ENCODE results near the gene KIT.
A peak's percentile ranks its signal among the peaks of the same experiment; 100 is the strongest.

The KIT gene

DNA sequence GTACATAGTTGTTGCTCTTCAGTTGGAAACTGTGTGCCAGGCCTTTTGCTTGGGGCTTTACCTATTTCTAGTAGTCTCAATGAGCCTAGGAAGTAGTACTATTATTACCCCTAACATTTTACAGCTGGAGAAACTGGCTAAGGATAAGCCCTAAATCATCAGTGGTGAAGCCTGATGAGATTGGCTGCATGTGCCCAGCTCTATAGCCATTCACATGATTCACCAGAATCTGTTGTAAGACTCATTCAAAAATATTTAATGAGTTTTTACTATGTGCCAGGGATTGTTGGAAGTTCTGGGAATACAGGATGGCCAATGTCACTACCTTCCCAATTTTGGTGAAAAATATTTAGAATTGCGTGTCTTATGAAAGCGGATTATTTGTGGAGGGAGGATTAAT, 2.8 kb downstream of the KIT start:
- WGBS: 98% methylated on average over 2 of the region's 2 CpGs
- Histone ChIP-seq H3K4me1 (ENCODE audit: insufficient read depth, low read length) (peaks cover 25% of the 10 kb centered on the region), H3K27me3 (ENCODE audit: insufficient read depth, low read length) (peaks cover 59% of the 10 kb centered on the region), H3K36me3 (ENCODE audit: insufficient read depth, low read length) (no peaks in the 10 kb centered on the region), H3K4me3 (ENCODE audit: low read length) (no peak overlapping the region), H3K9ac (ENCODE audit: low read depth, low read length) (no peak overlapping the region), H3K9me3 (ENCODE audit: insufficient read depth, low read depth, low read length) (no peaks in the 10 kb centered on the region), H3K27ac (ENCODE audit: low read depth, low read length) (no peak overlapping the region)

DNA sequence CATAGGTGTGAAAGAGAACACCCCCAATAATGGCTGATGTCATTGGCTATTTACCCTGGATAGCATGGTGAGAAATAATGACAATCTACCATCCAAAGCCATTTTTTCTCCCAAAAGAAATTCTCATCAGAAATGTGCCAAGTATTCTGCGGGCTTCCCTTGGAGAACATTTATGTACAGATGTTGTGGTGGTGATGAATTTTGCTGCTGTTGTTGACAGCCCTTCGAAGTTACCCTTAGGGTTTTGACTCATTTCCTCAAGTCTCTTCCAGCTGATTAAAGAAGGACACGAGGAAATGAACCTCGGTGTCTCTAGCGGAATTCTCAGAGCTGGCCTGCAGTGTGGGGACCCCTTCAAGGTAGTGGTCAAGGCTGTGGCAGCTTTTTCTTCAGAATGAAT, 3.4 kb downstream of the KIT start:
- Histone ChIP-seq H3K4me3 (ENCODE audit: low read length) (no peak overlapping the region), H3K36me3 (ENCODE audit: insufficient read depth, low read length) (no peaks in the 10 kb centered on the region), H3K27ac (ENCODE audit: low read depth, low read length) (no peak overlapping the region), H3K4me1 (ENCODE audit: insufficient read depth, low read length) (peaks cover 25% of the 10 kb centered on the region), H3K9ac (ENCODE audit: low read depth, low read length) (no peak overlapping the region), H3K9me3 (ENCODE audit: insufficient read depth, low read depth, low read length) (no peaks in the 10 kb centered on the region), H3K27me3 (ENCODE audit: insufficient read depth, low read length) (peaks cover 53% of the 10 kb centered on the region)
- WGBS: 85% methylated on average over 5 of the region's 5 CpGs

DNA sequence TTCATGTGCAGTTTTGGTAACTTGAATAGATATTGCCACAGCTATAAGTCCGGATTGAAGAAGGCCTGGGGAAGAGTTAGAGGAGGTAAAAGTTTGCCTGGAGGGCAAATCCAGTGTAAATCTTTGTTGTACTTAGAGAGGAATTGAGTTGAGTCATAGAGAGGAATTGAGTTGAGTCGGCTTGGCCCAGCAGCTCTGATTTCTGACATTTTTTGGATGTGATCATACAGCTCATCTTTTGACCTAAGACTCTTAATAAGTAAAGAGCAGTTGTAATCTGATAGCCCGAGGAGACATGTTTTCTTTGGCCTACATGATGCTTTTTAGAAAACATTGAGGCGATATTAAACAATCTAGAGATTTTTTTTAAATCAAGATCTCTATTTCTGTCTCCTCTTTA, 3.9 kb downstream of the KIT start:
- WGBS: 85% methylated on average over 4 of the region's 4 CpGs
- Histone ChIP-seq H3K9ac (ENCODE audit: low read depth, low read length) (no peak overlapping the region), H3K4me1 (ENCODE audit: insufficient read depth, low read length) (peaks cover 25% of the 10 kb centered on the region), H3K27me3 (ENCODE audit: insufficient read depth, low read length) (peaks cover 48% of the 10 kb centered on the region), H3K9me3 (ENCODE audit: insufficient read depth, low read depth, low read length) (no peaks in the 10 kb centered on the region), H3K4me3 (ENCODE audit: low read length) (no peak overlapping the region), H3K36me3 (ENCODE audit: insufficient read depth, low read length) (no peaks in the 10 kb centered on the region), H3K27ac (ENCODE audit: low read depth, low read length) (no peak overlapping the region)

DNA sequence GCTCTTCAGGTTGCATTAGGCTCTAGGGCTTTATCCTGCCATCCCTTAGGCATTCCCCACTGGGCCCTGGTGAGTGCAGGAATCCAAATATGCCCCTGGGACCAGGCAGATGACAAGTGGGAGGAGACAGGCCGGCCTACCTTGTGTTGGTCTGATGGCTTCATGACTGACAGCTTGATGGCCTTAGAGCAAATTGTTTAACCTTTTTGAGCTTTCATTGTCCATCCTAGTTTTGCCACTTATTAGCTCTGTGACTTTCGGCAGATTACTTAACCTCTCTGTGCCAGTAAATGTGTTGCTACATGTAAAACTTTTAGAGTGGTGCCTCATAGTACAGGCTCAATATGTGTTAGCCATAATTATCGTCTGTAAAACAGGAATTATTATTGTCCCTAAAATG, 4.4 kb downstream of the KIT start:
- Histone ChIP-seq H3K4me3 (ENCODE audit: low read length) (no peak overlapping the region), H3K27me3 (ENCODE audit: insufficient read depth, low read length) (peaks cover 44% of the 10 kb centered on the region), H3K9ac (ENCODE audit: low read depth, low read length) (no peak overlapping the region), H3K27ac (ENCODE audit: low read depth, low read length) (no peak overlapping the region), H3K9me3 (ENCODE audit: insufficient read depth, low read depth, low read length) (no peaks in the 10 kb centered on the region), H3K36me3 (ENCODE audit: insufficient read depth, low read length) (no peaks in the 10 kb centered on the region), H3K4me1 (ENCODE audit: insufficient read depth, low read length) (peaks cover 25% of the 10 kb centered on the region)
- 94% methylated on average over 3 of the region's 3 CpGs for WGBS

DNA sequence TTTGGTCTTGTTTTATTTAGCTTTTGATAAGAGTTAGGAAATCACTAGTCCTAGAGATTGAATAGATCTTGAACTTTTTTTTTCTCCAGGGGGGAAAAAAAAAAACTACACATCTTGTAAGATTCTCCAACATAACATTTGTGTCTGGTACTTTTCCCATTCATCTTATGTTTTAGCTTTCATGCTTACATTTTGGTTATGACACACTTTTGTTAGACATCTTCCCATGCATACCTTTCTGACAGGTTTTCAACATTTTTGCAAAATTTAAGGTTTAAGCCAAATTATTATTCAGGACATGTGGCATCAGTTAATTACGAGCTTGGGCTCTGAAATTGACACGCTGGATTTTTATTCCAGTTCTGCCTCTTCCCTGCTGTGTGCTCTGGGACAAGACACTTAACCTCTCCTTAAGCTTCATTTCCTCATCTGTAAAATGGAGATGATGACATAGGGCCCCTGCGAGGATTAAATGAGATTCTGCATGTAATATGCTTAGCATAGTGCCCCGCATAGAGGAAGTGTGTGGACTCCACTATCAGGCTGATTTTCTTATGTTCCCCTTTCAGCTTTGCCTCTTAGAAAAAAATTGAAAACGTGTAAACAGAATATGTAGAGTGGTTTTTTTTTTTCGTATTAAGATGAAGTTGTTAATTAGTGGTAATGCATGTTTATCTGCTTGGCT, 5.3 kb downstream of the KIT start:
- H3K27ac ChIP-seq (ENCODE audit: low read depth, low read length): no peak overlapping the region

DNA sequence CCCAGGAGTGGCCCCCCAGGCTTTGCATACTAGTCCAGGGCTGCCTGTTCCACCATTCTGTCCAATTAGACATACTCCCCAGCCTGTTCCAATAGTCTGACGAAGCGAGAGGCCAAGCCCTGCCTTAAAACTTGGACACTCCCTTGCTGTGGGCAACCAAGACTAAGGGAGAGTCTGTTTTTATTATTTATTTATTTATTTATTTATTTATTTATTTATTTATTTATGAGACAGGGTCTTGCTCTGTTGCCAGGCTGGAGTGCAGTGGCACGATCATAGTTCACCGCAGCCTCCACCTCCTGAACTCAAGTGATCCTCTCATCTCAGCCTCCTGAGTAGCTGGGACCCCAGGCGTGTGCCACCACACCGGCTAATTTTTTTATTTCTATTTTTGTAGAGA, 6.6 kb downstream of the KIT start:
- H3K27me3 ChIP-seq (ENCODE audit: insufficient read depth, low read length): peaks cover 22% of the 10 kb centered on the region
- 99% methylated on average over 5 of the region's 6 CpGs for WGBS

More for the DNA sequence above, 5.3 kb downstream of the KIT start:
- Histone ChIP-seq H3K36me3 (ENCODE audit: insufficient read depth, low read length) (no peaks in the 10 kb centered on the region), H3K4me1 (ENCODE audit: insufficient read depth, low read length) (peaks cover 33% of the 10 kb centered on the region), H3K27me3 (ENCODE audit: insufficient read depth, low read length) (peaks cover 35% of the 10 kb centered on the region), H3K9ac (ENCODE audit: low read depth, low read length) (no peak overlapping the region), H3K4me3 (ENCODE audit: low read length) (no peak overlapping the region), H3K9me3 (ENCODE audit: insufficient read depth, low read depth, low read length) (no peaks in the 10 kb centered on the region)
- WGBS: 78% methylated on average over 6 of the region's 6 CpGs

DNA sequence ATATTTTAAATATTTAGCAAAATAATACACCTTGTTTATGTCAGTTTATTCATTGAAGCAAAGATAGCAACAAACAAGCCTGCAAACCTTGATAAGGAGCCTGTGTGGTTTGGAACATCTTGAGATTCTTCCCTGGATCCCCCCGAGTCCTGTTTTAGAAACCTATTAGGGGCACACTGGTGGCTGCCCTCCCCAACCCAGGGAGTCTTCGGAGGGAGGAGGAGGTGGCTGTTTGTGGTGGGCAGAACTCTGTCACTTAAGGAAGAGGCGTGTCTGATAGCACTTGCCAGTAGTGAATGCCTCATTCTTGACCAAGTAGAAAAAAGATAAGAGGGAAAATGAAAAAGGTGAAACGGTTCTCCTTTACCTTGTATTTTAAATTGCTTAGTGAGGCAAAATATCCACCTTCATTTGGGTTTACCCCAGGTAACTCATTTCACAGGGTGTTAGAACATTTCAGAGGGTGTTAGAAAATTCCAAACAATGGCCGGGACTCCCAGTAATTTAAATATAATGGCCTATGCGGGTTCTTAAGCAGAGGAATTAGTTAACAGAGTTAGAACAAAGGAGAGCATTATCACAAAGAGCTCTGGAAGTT, 10.4 kb downstream of the KIT start:
- Histone ChIP-seq H3K4me1 (ENCODE audit: insufficient read depth, low read length) (peaks cover 24% of the 10 kb centered on the region), H3K9me3 (ENCODE audit: insufficient read depth, low read depth, low read length) (no peaks in the 10 kb centered on the region), H3K9ac (ENCODE audit: low read depth, low read length) (no peak overlapping the region), H3K27ac (ENCODE audit: low read depth, low read length) (no peak overlapping the region; the same call in 1 of the 2 replicates), H3K27me3 (ENCODE audit: insufficient read depth, low read length) (no peaks in the 10 kb centered on the region), H3K4me3 (ENCODE audit: low read length) (no peak overlapping the region), H3K36me3 (ENCODE audit: insufficient read depth, low read length) (no peaks in the 10 kb centered on the region)
- WGBS: 43% methylated on average over 5 of the region's 6 CpGs

More for the DNA sequence above, 6.6 kb downstream of the KIT start:
- H3K27ac ChIP-seq (ENCODE audit: low read depth, low read length): no peak overlapping the region
- no peaks in the 10 kb centered on the region for H3K36me3 ChIP-seq (ENCODE audit: insufficient read depth, low read length)
- no peak overlapping the region for H3K4me3 ChIP-seq (ENCODE audit: low read length)
- peaks cover 39% of the 10 kb centered on the region for H3K4me1 ChIP-seq (ENCODE audit: insufficient read depth, low read length)
- no peak overlapping the region for H3K9ac ChIP-seq (ENCODE audit: low read depth, low read length)
- H3K9me3 ChIP-seq (ENCODE audit: insufficient read depth, low read depth, low read length): no peaks in the 10 kb centered on the region

DNA sequence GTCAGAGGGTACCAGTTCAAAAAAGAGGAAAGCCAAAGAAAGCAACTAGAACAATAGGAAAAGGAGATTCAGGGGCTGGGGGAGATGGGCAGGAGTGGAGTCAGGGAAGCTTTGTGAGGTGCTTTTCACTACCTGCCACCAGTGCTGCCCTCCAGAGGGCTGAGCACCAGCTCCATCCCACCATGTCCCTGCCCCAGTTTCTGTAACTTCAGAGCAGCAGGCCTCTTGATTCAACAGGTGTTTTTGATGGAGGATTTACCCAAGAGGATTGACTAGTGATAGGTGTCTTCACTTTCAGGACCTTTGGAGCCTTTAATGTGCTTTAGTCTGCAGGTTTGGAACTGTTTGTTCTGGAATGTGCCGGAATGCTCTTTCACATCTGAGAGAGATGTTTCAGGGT, 12.1 kb downstream of the KIT start:
- H3K9ac ChIP-seq (ENCODE audit: low read depth, low read length): no peak overlapping the region
- peaks cover 17% of the 10 kb centered on the region for H3K4me1 ChIP-seq (ENCODE audit: insufficient read depth, low read length)
- no peaks in the 10 kb centered on the region for H3K36me3 ChIP-seq (ENCODE audit: insufficient read depth, low read length)
- H3K27me3 ChIP-seq (ENCODE audit: insufficient read depth, low read length): no peaks in the 10 kb centered on the region
- H3K27ac ChIP-seq (ENCODE audit: low read depth, low read length): no peak overlapping the region
- WGBS: 100% methylated on average over 1 of the region's 1 CpG
- no peak overlapping the region for H3K4me3 ChIP-seq (ENCODE audit: low read length)
- H3K9me3 ChIP-seq (ENCODE audit: insufficient read depth, low read depth, low read length): no peaks in the 10 kb centered on the region

DNA sequence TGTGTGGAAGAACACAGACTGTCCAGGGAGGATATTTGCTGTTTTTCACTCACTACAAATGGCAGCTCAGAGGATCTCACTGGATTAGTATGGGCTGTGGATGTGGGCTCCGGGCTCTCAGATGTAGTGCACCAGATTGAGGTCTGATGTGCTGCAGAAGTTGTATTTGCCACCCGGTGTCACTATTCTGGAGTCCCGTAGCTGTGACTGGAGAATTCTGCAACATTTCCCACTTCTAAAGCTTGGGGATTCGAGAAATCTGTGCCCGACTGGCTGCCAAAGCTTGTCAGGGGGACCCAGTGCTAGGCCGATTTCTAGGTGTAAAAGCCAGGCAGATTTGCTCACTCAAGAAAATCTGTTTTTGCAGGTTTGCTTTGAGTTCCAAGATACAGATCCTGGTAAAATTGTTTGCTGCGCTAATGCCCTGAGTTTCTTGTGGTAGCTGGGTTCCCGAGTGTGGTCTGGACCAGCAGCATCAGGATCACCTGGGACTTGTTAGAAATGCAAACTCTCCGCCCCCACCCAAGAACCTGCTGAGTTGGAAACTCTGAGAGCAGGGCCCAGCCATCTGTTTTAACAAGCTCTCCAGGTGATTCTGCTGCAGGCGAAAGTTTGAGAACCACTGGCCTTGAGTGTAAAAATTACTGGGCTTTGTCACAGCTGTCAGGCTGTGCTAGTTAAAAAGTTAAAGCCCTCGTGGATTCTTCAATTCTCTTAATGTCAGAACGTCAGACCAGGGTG, 18.1 kb downstream of the KIT start:
- peak overlapping the region; percentile 48 for H3K27ac ChIP-seq (ENCODE audit: low read depth, low read length)
- H3K9me3 ChIP-seq (ENCODE audit: insufficient read depth, low read depth, low read length): no peaks in the 10 kb centered on the region
- no peak overlapping the region for H3K9ac ChIP-seq (ENCODE audit: low read depth, low read length)
- no peaks in the 10 kb centered on the region for H3K36me3 ChIP-seq (ENCODE audit: insufficient read depth, low read length)
- H3K4me1 ChIP-seq (ENCODE audit: insufficient read depth, low read length): peaks cover 43% of the 10 kb centered on the region
- no peaks in the 10 kb centered on the region for H3K27me3 ChIP-seq (ENCODE audit: insufficient read depth, low read length)
- WGBS: 71% methylated on average over 12 of the region's 12 CpGs
- H3K4me3 ChIP-seq (ENCODE audit: low read length): no peak overlapping the region

DNA sequence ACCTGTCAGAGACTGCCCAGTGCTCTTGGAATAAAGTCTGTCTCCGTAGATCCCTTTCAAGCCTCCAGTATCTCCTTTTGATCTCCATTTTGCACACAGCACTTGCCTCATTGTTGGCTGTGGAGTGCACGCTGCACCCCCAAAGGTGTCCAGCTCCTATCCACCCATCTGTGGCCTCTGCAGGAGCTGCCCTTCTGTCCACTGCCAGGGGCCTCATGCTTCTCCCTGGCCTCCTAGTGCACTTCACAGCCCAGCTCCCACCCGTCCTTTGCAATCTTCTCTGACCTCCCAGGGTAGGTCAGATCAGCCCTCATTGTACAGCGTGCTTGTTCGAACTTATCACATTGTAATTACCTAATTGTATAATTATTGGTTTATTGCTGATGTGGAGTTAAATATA, 18.9 kb downstream of the KIT start:
- no peaks in the 10 kb centered on the region for H3K36me3 ChIP-seq (ENCODE audit: insufficient read depth, low read length)
- peaks cover 43% of the 10 kb centered on the region for H3K4me1 ChIP-seq (ENCODE audit: insufficient read depth, low read length)
- 93% methylated on average over 5 of the region's 5 CpGs for WGBS
- no peak overlapping the region for H3K27ac ChIP-seq (ENCODE audit: low read depth, low read length)
- no peaks in the 10 kb centered on the region for H3K9me3 ChIP-seq (ENCODE audit: insufficient read depth, low read depth, low read length)
- H3K4me3 ChIP-seq (ENCODE audit: low read length): no peak overlapping the region
- no peak overlapping the region for H3K9ac ChIP-seq (ENCODE audit: low read depth, low read length)
- no peaks in the 10 kb centered on the region for H3K27me3 ChIP-seq (ENCODE audit: insufficient read depth, low read length)

DNA sequence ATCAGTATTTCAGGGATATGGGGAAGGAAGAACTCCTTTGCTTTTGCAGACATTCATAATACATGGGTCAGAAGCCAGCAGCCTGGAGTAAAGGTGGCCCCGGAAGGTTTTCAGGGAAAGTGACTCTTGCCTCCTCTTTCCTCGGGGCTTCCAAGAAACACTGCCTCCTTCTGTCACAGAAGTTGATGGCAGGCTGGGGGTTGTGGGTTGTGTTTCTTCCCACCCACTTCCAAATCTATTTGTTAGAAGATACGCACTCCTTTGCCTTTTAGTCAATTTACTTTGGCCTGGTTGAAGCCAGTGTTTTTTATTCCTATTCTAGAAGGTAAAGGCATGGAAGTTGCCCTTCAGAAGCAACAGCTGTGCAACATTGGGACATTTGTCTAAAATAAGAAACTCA, 19.7 kb downstream of the KIT start:
- peaks cover 43% of the 10 kb centered on the region for H3K4me1 ChIP-seq (ENCODE audit: insufficient read depth, low read length)
- H3K27ac ChIP-seq (ENCODE audit: low read depth, low read length): no peak overlapping the region
- WGBS: 81% methylated on average over 3 of the region's 3 CpGs
- H3K9me3 ChIP-seq (ENCODE audit: insufficient read depth, low read depth, low read length): no peaks in the 10 kb centered on the region
- no peak overlapping the region for H3K9ac ChIP-seq (ENCODE audit: low read depth, low read length)
- no peaks in the 10 kb centered on the region for H3K27me3 ChIP-seq (ENCODE audit: insufficient read depth, low read length)
- H3K4me3 ChIP-seq (ENCODE audit: low read length): no peak overlapping the region
- H3K36me3 ChIP-seq (ENCODE audit: insufficient read depth, low read length): no peaks in the 10 kb centered on the region
